Right lobe of liver (tissue), 4 donors: ENCODE measurements around the gene SLC45A3.

Experiments used
- CTCF ChIP-seq, 4 donors: fragments of 200-600 bp in 3 of 4; fragments of 450-650 bp in 1 of 4; IDR thresholded peaks; one replicate each; pipeline versions ENCODE4 v1.5.1 to v1.8.0; 2016 to 2022; ENCODE audit warnings: antibody characterized with exemption in 4 of 4, mild to moderate bottlenecking in 2 of 4
- POLR2A ChIP-seq: fragments of 450-650 bp; IDR thresholded peaks from one replicate; pipeline ENCODE4 v1.6.1; 2017; ENCODE audit warnings: antibody characterized with exemption, mild to moderate bottlenecking
- donor health status: DM: no; HTN: no; CAD: no.
- donor health status: DM: no; HTN: no; CAD: no.
- donor health status: DM: no; HTN: yes; CAD: no.

DNA sequence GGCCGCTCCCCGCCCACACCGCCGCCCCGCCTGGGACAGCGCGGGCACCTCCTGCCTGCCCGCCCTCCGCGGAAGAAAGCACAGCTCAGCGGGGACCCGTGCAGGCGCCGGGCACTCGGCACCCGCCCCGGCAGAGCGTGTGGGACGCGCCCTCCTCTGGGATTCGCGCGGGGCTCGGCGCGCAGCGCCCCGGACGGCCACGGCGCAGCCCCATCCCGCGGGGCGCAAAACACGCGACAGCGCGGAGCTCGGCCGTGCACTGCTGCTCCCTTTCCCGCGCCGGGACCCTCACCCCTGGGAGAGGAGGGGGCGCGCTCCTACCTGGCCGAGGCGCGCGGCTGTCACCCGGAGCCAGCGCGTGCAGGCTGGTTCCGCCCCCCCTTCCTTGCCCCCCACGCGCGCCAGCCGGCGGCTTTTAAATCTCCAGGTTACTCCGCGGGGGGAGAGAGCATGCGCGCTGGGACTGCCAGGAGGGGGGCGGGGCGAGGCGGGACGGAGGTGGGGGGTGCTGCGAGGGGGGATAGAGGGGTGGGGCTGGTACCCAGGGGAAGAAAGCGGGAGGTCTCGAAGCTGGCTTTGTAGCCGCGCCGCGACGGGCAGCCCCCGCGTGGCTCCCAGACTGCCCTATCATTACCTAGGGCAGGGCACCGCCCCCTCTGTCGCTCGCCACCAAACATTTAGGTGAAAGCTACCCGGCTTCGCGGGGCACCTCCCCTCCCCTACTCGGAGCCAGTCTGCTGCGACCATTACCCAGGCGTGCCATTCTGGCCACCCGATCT is at the start of gene SLC45A3:
- TF ChIP-seq CTCF (IDR thresholded peaks at IDR 0.05): no peak
- TF ChIP-seq POLR2A: peak; percentile 2
